CD4-positive, alpha-beta T cell treated with Interleukin-2 at 100 ng/mL for 4 hours (primary cell): ENCODE results near the gene ADPRM.
A peak's percentile ranks its signal among the peaks of the same experiment; 100 is the strongest.
"Not testable (repeated sequence)": the region's sequence is repeated elsewhere in the genome, so short reads cannot be mapped to it uniquely, and the experiment has no call there.

Experiments
- DNase-seq: peaks from one replicate; pipeline ENCODE4 v3.0.0-alpha.2; 2020; ENCODE audit warnings: low spot score

ADPRM gene

DNA sequence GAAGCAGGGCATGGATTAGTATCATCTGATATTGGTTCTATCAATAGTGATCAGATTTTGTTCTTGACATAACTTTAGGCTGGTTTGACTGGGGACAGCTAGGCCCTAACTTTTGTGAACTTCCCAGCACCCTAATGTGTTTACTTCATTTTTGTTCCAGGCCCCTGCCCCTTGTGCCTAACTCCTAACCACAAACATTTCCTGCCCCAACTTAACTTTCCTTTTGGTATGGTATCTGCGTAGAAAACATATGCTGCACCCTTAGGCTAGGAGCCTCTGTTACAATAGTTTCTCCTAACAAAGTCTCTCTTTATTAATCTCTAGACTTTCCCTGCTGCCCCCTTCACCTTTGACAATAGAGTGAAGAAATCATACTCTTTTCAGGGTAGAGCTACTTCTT lies 2.5 kb downstream of the ADPRM start:
- peak; percentile 43 for DNase-seq

DNA sequence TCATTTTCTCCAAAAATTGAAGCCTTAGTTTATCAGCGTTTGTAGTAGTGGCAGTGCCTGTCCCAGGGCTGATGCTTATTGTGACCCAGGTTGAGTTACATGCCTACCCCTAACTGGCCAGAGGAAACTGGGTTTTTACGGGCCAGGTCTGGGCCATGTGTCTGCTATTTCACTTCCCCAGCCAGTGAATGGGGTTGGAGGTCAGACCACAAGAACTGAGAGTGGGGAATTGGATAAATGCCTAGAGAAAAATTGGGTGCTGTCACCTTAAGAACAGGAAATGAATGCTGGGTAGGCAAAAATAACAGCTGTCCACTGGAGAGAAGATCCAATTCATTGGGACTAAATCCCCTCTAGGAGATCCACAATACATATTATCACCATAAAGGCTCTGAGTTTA lies 5.2 kb downstream of the ADPRM start:
- DNase-seq: no peak

DNA sequence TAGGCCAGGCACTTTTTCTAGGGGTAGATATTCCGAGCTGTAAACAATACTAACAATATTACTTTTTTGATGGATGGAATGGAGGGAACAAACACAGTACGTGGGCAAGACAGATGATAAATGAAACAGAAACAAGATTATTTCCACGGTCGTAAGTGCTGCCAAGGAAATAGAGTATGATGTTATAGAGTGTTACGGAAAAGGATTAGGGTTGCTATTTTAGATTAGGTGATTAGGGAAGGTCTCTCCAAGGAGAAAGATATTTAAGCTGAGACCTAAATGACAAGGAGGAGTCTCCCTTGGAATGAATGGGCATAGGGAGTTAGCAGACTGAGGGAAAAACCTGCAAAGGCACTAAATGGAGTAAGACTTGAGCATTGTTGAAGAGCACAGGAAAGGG lies 8.3 kb downstream of the ADPRM start:
- DNase-seq: no peak

DNA sequence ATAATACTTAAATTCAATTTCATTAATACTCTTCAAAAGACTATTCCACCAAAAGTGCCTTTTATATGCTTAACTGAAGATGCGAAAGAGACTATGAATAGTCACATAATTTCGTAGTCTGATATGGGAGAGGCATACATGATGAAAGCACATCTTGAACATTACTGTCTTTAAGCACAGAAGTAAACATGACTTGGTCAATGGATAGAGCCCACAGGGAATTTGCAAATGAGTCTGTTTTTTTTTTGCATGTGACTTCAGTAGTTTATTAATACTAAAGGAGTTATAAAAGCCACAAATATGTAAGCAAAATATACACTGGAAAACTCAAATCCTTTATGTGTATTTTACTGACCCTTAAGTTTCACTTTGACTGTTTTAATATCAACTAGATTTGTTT lies 15.9 kb downstream of the ADPRM start:
- no peak for DNase-seq

DNA sequence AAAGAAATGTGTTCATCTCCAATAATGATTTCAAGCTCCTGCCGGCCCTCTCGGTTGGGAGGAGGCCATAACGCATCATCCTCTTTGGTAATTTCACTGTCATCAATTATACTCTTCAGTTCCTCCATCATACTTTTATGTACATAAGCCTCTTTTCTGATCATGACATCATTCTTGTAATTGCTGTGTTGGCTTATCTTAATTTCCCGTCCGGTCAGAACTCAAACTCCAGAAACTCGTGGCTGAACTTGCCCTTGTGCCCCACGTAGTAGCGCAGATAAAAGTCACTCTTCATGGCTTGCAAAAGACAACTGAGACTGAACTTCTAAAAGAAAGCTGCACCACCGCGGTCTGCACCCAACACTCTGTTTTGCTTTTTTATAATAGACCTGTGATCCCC lies 18.8 kb downstream of the ADPRM start:
- DNase-seq: no peak

DNA sequence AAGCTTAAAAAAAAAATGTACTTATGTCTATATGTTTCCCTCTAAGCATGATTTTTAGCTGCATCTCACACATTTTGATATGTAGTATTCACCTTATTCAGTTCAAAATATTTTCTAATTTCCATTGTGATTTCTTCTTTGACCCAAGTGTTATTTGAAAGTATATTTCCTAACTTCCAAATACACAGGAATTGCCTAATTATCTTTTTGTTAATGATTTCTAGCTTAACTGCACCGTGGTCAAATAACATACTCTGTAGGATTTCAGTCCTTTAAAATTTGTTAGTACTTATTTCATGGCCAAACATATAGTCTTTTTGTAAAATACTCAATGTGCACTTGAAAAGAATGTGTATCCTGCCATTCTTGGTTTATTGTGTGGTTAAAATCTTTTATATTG lies 21.2 kb downstream of the ADPRM start:
- DNase-seq: no peak

DNA sequence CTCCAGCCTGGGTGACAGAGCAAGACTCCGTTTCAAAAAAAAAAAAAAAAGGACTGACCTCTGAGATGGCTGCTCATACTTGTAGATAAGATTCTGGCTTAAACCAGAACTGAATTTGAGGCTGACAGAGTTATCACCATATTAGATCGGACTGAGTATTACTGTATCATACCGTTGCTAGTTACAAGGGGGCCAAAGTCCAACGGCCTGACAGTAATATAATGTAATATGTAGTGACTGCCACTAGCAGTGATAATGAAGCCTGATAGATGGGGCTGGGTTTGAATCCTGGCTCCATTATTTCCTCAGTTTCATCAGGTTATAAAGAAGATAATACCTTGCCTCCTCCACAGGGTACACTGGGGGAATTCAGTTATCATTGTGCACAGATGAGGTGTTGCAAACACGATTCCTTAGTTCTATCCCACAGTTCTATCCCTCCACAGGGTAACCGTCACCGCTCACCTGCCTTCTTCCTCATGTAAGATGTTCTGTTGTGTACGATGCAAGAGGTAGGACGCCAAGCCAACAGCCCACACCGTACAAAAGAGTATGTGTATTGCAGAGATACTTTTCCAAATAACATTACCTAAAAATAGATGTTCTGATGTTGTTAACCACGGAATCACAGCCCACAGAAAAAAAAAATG lies 27.3 kb downstream of the ADPRM start:
- no peak for DNase-seq

DNA sequence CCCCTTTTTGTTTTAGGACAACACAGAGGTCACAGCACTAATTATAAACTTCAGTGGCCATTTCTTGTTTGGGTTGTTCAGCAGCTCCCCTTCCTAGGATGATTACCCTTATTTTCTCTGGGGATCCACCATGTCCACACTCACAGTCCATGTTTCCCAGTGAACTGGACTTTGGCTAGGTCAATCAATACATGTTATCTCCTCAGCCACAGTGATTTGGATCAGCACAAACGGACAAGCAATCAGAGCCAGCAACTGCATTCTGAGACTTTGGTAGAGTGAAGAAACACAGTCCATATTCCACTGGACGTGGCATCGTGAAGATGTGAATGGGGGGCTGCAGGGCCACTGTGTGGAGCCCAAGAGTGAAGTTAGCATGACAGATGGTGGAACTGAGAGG lies 27.9 kb downstream of the ADPRM start:
- no peak for DNase-seq

DNA sequence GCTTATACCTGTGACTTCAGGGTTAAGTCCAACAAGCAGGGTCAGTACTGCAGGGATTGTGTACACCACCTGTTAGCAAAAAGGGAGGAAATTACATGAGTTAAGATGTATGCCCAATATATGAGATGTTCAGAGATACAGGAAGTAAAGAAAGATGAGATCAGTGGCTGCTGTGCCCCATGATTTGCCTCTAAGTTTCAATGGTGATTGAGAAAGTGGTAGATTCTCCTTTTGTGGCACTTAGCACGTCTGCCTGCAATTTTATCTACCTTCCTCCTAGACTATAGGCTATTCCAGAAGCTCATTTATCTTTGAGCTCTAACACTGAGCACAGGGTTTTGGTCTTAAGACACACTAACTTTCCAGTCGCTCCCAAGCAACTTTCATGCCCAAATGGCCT lies 28.8 kb downstream of the ADPRM start:
- no peak for DNase-seq

DNA sequence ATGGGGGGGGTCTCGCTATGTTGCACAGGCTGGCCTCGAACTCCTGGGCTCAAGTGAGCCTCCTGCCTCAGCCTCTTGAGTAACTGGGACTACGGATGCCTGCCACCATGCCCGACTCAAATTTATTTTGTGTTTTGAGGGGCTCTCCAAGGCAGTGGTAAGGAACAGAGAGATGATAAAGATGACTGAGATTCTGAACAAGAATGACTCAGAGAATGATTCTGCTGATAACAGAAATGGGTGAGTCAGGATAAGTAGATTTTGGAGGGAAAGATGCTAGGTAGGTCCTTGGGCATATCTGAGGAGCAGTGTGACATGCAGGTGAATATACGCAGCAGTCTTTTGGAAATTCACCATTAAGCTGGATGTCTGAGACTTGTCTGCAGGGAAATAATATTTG lies 29.8 kb downstream of the ADPRM start:
- no peak for DNase-seq

DNA sequence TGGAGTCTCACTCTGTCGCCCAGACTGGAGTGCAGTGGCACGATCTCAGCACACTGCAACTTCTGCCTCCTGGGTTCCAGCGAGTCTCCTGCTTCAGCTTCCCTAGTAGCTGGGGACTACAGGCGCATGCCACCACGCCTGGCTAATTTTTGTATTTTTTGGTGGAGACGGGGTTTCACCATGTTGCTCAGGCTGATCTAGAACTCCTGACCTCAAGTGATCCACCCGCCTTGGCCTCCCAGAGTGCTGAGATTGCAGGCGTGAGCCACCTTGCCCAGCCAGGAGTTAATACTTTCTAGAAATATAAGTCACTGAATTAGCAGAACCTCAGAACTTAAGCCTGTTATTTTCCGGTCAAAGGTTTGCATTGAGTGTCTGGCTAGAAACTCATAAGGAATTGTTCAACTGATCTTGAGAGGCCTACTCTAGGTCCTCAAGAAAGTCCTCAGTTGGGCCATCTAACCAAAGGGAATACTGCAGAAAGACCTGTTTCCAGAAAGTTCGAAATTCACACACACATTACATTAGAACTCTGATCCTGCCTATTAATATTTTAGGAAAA lies 31.0 kb downstream of the ADPRM start:
- no peak for DNase-seq

DNA sequence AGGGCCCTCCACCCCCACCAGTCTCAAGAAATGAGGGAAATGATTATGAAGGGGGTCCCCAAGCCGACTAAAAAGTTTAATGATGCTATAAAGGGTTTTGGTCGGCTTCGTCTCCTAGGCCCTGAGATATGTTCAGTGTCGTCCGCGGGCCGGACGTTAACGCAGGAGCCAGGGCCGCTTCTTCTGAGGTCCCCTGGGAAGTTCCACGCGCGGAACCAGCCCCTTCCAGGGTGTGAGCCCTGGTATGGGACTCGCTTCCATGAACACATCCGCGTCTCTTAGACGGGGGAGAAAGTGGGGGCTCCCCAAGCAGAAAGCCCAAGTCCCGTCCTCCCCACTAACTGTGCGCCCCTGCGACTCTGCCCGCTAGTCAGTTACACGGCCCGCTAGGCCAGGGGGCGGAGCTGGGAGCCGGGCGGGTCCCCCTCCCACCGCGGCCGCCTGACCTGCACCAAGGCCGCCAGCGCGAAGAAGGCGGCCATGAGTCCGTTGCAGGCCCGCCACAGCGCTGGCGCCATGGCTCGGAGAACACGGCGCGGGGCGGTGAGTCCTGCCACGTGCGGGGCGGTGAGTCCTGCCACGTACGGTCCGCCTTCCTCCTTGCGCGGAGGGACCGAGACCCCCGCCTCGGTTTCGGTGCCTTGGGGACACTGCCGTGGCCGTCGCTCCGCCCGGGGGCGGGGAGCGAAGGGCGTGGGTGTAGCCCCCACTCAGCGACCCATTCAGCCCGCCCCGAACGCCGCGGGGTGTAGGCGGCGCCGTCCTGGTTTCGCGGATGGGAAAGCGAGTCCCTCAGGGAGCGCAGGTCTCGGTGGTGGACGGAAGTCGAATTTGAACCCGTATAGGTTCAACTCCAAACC lies 32.2 kb downstream of the ADPRM start, which contains the start of gene TMEM220:
TMEM220 (minus strand) TSS at position 690 of the 860 bp plus-strand sequence; CDS start at position 518, 172 bp downstream.
- DNase-seq: peak; percentile 9

DNA sequence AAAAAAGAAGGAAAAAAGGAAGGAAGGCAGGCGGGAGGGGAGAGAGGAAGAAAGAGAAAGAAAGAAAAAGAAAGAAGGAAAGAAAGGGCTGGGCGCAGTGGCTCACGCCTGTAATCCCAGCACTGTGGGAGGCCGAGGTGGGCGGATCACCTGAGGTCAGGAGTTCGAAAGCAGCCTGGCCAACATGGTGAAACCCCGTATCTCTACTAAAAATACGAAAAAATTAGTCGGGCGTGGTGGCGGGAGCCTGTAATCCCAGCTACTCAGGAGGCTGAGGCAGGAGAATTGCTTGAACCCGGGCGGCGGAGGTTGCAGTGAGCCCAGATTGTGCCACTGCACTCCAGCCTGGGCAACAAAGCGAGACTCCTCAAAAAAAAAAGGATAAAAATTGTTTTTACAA lies 32.9 kb downstream of the ADPRM start:
- DNase-seq: not testable (repeated sequence)

DNA sequence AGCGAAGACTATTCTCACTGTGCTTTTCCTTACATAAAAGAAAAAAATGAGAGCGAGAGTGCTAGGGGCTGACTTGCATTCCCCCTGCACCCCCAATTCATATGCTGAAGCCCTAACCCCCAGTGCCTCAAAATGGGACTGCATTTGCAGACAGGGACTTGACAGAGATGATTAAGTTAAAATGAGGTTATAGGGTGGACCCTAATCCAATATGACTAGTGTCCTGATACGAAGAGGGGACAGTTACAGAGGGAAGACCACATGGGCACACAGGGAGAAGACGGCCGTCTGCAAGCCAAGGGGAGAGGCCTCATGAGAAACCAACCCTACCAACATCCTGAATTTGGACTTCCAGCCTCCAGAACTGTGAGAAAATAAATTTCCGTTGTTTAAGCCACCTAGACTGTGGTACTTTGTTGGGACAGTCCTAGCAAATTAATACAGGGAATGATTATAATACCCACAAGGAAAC lies 34.0 kb downstream of the ADPRM start:
- no peak for DNase-seq

DNA sequence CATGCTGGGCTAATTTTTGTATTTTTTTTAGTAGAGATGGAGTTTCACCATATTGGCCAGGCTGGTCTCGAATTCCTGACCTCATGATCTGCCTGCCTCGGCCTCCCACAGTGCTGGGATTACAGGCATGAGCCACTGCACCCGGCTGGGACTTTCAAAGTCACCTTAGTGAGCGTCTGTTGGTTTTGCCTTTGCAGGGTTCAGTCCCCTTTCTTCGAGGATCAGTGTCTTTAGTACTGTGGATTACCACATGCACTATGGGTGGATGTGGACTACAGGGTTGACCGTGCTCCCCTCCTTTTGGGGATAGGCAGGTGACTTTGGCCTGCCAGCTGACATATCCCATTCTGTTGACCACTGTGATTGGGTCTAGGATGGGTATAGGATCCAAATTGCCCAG lies 34.7 kb downstream of the ADPRM start:
- DNase-seq: not testable (repeated sequence)

DNA sequence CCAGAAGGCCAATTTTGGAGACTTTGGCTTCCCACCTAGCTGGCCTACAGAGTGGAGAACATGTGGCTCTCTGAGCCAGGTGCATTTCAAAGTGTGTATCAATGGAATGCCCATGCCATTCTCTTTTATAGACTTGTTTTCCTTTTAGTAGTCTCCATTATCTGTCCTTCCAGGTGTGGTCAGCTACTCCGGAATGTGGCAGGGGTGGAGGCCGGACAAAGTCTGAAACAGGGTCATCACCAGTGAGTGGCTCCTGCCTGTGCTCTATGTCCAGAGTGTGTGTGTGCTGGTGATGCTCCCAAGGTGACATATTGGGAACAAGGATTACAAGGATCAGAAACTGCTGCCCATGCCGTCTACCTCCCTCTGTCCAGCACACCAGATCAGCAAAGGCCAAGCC lies 36.3 kb downstream of the ADPRM start:
- DNase-seq: no peak

DNA sequence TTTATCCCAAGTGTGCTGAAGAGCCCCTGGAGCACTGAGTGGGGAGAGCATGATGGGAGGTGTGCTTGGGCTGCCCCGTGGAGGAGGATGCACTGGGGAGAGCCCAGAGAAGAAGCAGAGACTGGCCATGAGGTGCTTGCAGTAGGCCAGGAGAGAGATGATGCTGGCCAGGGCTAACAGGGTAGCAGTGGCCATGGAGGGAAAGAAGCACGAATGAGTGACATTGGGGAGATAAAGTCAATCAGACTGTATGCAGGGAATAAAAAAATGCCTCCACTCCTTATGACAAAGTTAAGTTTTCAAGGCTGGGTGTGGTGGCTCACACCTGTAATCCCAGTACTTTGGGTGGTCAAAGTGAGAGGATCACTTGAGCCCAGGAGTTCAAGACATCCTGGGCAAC lies 37.9 kb downstream of the ADPRM start:
- DNase-seq: no peak

DNA sequence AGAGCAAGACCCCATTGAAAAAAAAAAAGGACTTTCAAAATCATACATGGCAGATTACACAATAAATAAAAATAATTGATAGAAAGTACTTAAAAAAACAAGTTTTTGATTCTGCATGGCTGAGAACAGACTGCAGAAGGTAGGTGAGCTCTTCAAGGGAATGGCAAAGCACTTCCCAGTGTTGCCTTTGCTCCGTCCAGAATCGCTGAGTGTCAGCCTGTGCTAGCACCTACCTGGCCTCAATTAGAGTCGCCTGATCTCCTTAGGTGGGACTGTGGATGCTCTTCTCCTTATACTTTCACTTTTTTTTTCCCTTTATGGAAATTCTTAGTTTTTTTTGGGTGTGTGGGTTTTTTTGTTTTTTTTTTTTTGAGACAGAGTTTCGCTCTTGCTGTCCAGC lies 38.4 kb downstream of the ADPRM start:
- no peak for DNase-seq

DNA sequence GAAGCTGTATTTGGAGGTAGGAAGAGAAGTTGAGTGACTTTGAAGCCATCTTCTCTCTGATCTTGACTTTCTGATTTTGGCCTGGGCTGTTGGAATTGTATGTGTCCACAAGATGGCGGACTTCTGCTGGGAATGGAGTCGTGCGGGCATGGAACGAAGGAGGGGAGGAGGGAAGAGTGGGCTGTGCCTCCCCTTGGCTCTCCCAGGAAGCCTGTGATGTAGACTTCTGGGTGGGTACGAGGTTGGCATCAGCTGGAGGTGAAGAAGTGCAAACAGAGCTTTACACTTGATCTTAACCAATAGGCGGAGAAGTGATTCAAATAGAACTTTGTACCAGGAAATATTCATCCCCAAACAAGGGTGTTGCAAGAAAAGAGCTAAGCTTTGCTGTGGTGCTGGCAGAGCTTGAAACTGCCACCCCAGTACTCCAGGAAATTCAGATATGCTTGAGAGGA lies 39.8 kb downstream of the ADPRM start:
- peak; percentile 18 for DNase-seq

DNA sequence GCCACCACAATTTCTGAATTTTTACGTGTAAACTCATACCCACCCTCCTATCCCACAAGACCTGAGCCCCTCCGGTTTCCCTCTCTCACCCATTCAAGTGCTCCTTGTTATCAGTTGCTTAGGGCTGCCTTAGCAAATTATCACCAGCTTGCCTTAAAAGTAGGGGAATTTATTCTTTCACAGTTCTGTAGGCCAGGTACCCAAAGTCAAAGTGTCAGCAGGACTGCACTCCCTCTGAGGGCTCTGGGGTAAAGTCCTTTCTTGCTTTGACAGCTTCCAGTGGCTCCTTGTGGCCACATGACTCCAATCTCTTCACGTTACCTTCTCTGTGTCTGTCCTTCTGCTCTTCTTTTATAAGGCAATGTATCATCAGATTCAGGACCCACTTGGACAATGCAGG lies 40.3 kb downstream of the ADPRM start:
- DNase-seq: no peak

DNA sequence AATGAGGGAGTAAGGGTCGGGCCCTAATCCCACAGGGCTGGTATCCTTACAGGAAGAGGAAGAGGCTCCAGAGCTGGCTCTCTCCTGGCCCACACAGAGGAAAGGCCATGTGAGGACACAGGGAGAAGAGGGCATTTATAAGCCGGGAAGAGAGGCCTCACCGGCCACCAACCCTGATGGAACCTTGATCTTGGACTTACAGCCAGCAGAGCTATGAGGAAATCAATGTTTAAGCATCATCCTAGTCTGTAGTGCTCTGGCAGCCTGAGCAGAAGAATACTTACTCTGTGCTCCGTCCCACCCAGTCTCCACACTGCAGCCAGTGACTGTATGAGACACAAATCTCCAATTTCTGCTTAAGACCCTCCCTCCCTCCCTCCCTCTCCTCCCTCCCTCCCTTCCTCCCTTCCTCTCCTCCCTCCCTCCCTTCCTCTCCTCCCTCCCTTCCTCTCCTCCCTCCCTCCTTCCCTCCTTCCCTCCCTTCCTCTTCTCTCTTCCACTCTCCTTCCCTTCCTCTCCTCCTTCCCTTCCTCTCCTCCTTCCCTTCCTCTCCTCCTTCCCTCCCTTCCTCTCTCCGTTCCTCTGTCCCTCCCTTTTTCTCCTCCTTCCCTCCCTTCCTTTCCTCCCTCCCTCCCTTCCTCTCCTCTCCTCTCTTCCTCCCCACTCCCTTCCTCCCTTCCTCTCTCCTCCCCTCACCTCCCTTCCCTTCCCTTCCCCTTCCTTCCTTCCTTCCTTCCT lies 41.3 kb downstream of the ADPRM start:
- DNase-seq: no peak

DNA sequence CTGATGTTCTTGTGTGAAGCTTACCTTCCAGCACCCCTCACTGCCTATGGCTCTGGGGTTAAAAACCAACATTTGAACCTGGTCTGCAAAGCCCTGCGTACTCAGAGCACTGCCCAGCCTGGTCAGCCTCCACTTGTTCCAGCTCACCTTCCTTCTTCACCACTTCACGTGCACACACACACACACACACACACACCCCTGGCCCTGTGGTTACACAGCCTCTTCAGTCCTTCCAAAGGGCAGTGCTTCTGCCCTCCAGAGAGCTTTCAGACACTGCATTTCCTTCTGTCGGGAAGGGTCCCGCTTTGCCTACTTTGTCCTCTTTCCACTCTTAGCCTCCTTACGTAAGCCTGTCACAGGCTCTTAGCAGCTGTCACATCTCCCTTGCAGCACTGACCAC lies 42.0 kb downstream of the ADPRM start:
- DNase-seq: no peak
